G401.6 (cell line): Measurements from ENCODE around the gene SLC8A2.

ENCODE experiments used
- FAIRE-seq: peaks from 2 replicates; lab custom pipeline; 2012; peaks lifted over from hg19 to GRCh38; lab: Jason Lieb, UNC

The SLC8A2 gene

GRCh38 chr19:47379381-47379938 is 92.2 kb downstream of the SLC8A2 start:
- no peak for FAIRE-seq

GRCh38 chr19:47378246-47378645 is 93.4 kb downstream of the SLC8A2 start:
- FAIRE-seq = no peak
